RWPE1 (cell line): ENCODE measurements around the gene ZFPL1.

Experiments
- CTCF ChIA-PET: fragments of 350-600 bp; sonication (Branson Sonifier 250); formaldehyde crosslinking; extraction: SDS; loops from one replicate; lab custom pipeline; 2021; lab: Yijun Ruan, JAX
- POLR2A ChIA-PET: fragments of 400-600 bp; formaldehyde crosslinking; extraction: SDS; loops from one replicate; lab custom pipeline; 2020; ENCODE audit warnings: antibody characterized with exemption; ENCODE audit not compliant: low non-redundant PET; lab: Yijun Ruan, JAX
- DNase-seq: peaks from one replicate; pipeline ENCODE4 v3.0.0; 2012; ENCODE audit warnings: low spot score
- H3K27ac ChIP-seq: fragments of 450-650 bp; 2 replicates; pipeline ENCODE4 v1.5.1; 2017
- TF ChIP-seq, protein P1 (sequence below): fragments of 450-650 bp; conservative IDR thresholded peaks from 2 replicates; pipeline ENCODE4 v1.5.1; 2017; ENCODE audit warnings: low read depth, mild to moderate bottlenecking

Gene ZFPL1

DNA sequence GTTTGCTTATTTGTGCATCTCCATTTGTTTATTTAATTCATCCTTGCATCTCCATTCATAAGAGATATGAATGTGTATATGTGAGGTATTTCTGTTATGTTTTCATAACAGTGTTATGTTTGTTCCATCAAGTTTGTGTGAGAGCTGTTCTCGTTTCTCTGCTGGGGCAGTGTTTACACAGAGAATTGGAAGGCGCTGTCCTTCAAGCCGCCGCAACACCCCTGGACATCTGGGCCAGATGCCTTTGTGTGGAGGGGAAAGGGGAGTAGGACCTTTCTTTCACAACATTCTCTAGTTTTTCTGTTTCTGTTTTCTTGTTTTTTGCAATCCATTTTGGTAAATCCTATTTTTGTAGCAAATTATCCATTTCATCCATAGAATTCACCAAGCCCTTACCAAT is 20.6 kb downstream of the ZFPL1 start:
- ChIA-PET POLR2A (no interaction called here), CTCF (interaction anchor here (0.6 to 0.7 kb wide), 3 partner anchors 15 to 98 kb away, joined by 3 read pairs; partner anchors contain the start of gene FAU)
- DNase-seq = no peak
- TF ChIP-seq, protein P1, sequence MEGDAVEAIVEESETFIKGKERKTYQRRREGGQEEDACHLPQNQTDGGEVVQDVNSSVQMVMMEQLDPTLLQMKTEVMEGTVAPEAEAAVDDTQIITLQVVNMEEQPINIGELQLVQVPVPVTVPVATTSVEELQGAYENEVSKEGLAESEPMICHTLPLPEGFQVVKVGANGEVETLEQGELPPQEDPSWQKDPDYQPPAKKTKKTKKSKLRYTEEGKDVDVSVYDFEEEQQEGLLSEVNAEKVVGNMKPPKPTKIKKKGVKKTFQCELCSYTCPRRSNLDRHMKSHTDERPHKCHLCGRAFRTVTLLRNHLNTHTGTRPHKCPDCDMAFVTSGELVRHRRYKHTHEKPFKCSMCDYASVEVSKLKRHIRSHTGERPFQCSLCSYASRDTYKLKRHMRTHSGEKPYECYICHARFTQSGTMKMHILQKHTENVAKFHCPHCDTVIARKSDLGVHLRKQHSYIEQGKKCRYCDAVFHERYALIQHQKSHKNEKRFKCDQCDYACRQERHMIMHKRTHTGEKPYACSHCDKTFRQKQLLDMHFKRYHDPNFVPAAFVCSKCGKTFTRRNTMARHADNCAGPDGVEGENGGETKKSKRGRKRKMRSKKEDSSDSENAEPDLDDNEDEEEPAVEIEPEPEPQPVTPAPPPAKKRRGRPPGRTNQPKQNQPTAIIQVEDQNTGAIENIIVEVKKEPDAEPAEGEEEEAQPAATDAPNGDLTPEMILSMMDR = no peak
- no peak overlapping the region for H3K27ac ChIP-seq

DNA sequence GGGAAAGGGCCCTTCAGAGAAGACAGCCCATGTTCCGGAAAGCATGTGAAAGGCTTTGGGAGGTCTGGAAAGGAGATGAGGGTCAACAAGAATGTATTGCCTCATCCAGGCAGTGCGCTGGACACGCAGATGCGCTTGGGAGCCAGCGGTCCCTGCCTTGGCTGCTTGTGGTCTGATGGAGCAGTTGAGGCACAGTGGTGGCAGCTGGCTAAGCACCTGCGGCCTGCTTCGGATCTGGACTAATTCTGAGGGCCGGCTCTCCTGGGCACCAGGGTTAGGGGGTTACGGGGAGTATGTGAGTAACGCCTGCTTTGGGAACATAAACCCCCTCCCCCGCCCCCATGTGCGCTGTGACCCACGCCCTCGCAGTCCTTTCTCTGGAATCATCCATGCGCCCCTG is 23.1 kb downstream of the ZFPL1 start:
- TF ChIP-seq, protein P1 = no peak
- no peak overlapping the region for H3K27ac ChIP-seq
- ChIA-PET CTCF (no interaction called here), POLR2A (no interaction called here)
- no peak for DNase-seq

DNA sequence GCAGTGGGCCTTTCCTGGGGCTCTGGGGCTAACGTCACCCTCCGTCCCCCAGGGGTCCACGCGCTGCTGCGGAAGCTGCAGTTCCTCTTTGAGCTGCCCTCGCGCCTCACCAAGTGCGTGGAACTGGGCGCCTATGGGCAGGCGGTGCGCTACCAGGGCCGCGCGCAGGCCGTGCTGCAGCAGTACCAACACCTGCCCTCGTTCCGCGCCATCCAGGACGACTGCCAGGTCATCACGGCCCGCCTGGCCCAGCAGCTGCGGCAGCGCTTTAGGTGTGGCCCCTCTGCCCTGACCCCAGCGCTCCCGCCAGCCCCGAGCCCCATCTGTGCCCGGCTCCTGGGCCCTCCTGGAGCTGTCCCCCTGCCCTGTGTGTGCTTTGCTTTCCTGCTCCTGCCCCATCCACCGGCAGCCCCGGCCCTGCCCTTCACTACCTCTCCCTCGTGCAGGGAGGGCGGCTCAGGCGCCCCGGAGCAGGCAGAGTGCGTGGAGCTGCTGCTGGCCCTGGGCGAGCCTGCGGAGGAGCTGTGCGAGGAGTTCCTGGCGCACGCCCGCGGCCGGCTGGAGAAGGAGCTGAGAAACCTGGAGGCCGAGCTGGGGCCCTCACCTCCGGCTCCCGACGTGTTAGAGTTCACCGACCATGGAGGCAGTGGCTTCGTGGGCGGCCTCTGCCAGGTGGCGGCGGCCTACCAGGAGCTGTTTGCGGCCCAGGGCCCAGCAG is 23.9 kb downstream of the ZFPL1 start:
- ChIA-PET POLR2A (interaction anchor here (0.5 kb wide), 1 partner anchor 154 kb away, joined by 3 read pairs; no protein-coding TSS in a partner anchor), CTCF (interaction anchor here (0.5 to 1.1 kb wide), 4 partner anchors 10 to 393 kb away, joined by 3 read pairs; partner anchors contain the start of gene EHD1)
- H3K27ac ChIP-seq = no peak overlapping the region
- no peak for DNase-seq
- TF ChIP-seq, protein P1 = no peak

DNA sequence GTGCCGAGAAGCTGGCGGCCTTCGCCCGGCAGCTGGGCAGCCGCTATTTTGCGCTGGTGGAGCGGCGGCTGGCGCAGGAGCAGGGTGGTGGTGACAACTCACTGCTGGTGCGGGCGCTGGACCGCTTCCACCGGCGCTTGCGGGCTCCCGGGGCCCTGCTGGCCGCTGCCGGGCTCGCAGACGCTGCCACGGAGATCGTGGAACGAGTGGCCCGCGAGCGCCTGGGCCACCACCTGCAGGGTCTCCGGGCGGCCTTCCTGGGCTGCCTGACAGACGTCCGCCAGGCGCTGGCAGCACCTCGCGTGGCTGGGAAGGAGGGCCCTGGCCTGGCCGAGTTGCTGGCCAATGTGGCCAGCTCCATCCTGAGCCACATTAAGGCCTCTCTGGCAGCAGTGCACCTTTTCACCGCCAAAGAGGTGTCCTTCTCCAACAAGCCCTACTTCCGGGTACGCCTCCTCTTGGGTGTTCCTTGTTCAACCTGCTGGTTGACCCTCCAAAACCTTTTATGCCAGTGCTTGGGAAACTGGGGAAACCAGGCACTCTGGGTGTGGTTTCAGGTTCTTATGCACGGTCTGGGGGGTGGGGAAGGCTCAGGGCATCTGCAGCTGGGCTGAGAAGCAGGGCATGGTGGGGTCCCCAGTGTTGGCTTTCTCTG is 24.6 kb downstream of the ZFPL1 start:
- POLR2A ChIA-PET = no interaction called here
- DNase-seq = no peak
- CTCF ChIA-PET = interaction anchor here (0.5 to 1.1 kb wide), 6 partner anchors 8 to 392 kb away, joined by 3 to 5 read pairs (median 3); partner anchors contain the start of gene EHD1
- TF ChIP-seq, protein P1 = no peak
- H3K27ac ChIP-seq = peak overlapping the region; percentile 86

DNA sequence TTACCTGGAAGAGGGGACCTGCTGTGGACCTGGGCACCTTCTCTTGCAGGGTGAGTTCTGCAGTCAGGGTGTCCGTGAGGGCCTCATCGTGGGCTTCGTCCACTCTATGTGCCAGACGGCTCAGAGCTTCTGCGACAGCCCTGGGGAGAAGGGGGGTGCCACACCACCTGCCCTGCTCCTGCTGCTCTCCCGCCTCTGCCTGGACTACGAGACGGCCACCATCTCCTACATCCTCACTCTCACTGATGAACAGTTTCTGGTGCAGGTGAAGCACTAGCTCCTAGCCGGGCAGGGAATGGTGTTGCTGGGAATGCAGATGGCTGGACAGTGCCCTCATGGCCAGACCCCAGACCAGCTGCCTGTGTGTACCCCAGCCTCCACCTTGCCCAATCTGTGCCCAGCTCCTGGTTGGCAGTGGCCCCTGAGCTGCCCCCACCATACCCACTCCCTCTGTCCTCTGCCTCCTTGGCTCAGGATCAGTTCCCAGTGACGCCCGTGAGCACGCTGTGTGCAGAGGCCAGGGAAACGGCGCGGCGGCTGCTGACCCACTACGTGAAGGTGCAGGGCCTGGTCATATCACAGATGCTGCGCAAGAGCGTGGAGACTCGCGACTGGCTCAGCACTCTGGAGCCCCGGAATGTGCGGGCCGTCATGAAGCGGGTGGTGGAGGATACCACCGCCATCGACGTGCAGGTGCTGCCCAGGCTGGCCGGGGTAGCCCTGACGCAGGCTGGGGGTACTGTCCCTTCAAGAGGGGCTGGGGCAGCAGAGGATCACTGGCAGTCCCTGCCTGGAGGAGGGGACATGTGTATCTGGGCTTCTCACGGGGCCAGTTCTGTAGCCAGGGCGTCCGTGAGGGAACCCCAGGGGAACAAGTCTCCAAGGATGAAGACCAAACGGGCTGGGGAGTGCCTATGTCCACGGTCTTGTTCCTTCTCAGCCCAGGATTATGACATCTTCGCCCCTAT is 25.5 kb downstream of the ZFPL1 start:
- H3K27ac ChIP-seq = peak overlapping the region; percentile 86
- POLR2A ChIA-PET = no interaction called here
- CTCF ChIA-PET = interaction anchor here (0.5 to 1.3 kb wide), 15 partner anchors 8 to 750 kb away, joined by 3 to 13 read pairs (median 4); partner anchors contain the start of genes CDC42EP2, FAU and MRPL49
- no peak for DNase-seq
- TF ChIP-seq, protein P1 = no peak
